Mesodermal cell (in vitro differentiated cells): ENCODE measurements around the gene ARF1.

Experiments
- H3K27ac ChIP-seq: 2 replicates; pipeline ENCODE4 v1.7.0; 2013; ENCODE audit warnings: mild to moderate bottlenecking, low read depth, low read length, moderate library complexity; ENCODE audit not compliant: severe bottlenecking
- H3K36me3 ChIP-seq: 2 replicates; pipeline ENCODE4 v1.7.1; 2013; ENCODE audit warnings: mild to moderate bottlenecking, low read length, moderate library complexity; ENCODE audit not compliant: control insufficient read depth, insufficient read depth
- H3K4me1 ChIP-seq: one replicate; pipeline ENCODE4 v1.7.1; 2013; ENCODE audit warnings: mild to moderate bottlenecking, low read length; ENCODE audit not compliant: insufficient read depth, control insufficient read depth, poor library complexity, severe bottlenecking
- H3K4me3 ChIP-seq: 2 replicates; pipeline ENCODE4 v1.7.0; 2013; ENCODE audit warnings: low read length, control low read depth, mild to moderate bottlenecking; ENCODE audit not compliant: insufficient read depth, poor library complexity, severe bottlenecking; ENCODE audit errors: extremely low read depth
- H3K9me3 ChIP-seq: 2 replicates; pipeline ENCODE4 v1.7.1; 2013; ENCODE audit warnings: mild to moderate bottlenecking, low read length, moderate library complexity; ENCODE audit not compliant: control insufficient read depth
- WGBS, 2 experiments: methylation state at CpG; one replicate each; pipeline ENCODE4 v1.1.5; 2013; ENCODE audit warnings: missing lambda C conversion rate in 2 of 2; ENCODE audit not compliant: insufficient coverage in 2 of 2; 5-methylcytosine and 5-hydroxymethylcytosine counted together

The ARF1 gene

GRCh38 chr1:228081578-228082213 lies 812 bp upstream of the ARF1 start:
- Histone ChIP-seq H3K36me3 (peaks cover 24% of the 10 kb centered on the region), H3K9me3 (no peaks in the 10 kb centered on the region), H3K27ac (no peak overlapping the region), H3K4me3 (peak overlapping the region; percentile 97), H3K4me1 (peaks cover 26% of the 10 kb centered on the region)
- WGBS, 2 experiments: 11 to 24% methylated on average over 17 to 19 of the region's 31 CpGs

DNA sequence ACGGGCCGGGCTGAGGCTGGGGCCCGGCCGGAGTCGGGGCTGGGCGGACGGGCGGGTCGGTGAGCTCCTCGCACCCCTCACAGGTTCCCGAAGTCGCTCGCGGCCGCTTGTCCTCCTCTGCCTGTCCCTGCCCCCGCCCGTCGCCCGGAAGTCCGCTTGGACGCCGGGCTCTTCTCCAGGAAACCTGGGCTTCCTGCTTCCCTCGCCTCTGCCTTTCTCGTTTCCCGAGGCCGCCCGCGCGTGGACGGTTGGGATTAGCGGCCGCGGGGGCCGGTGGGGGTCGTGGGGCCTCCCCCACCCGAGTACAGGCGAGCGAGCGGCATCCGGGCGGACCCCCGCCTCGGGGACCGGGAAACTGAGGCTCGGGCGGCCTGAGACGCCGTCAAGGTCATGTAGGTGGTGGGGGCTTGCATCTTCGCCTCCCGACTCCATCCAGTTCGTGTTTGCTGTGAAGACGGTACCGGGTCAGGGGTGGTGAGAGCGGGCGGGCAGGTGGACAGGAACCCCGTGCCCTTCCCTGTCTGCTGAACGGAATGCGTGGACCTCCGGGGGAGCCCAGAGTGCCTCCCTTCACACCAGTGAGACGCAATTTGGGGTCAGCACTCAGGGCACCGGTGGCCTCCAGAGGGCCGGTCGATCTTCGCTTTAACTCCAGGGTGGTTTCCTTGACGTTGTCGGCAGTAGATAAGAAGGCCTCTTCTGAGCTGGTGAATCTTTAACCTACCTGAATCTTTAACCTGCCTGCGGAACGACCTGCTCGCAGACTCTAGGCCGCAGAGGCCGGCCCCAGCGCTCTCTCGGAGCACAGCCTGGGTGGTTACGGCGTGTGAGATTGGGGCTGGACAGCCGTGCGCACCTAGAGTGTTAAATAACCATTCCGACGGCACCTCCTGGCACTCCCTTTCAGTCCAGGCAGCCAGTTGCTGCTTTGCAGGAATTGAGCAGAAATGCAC lies 686 bp downstream of the ARF1 start:
- peak overlapping the region; percentile 99 for H3K27ac ChIP-seq
- WGBS, 2 experiments: 0 to 1% methylated on average over 69 to 70 of the region's 79 CpGs
- peak overlapping the region; percentile 97 for H3K4me3 ChIP-seq
- H3K36me3 ChIP-seq: peaks cover 38% of the 10 kb centered on the region
- H3K9me3 ChIP-seq: no peaks in the 10 kb centered on the region
- H3K4me1 ChIP-seq: peaks cover 40% of the 10 kb centered on the region

DNA sequence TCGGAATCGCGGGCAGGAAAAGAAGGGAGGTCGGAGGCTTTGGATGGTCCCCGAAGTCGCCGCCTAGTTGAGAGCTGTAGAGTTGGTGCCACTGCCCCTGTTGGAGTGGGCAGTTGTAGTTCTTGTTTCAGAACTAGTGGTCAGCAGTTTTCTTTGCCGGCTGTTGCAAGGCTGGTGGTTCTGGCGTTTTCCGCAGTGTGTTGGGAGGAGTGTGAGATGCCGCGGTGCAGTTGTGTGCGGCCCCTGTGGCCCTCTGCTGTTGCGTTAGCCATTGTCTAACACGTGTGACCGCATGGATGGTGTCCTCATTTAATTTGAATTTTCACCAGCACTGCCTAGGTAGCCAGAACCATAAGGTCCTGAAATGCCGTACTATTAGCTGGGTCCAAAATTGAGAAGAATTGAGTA lies 1.4 kb downstream of the ARF1 start:
- H3K4me3 ChIP-seq: peak overlapping the region; percentile 97
- peaks cover 44% of the 10 kb centered on the region for H3K36me3 ChIP-seq
- no peaks in the 10 kb centered on the region for H3K9me3 ChIP-seq
- 6 to 15% methylated on average over 10 to 16 of the region's 17 CpGs for WGBS, 2 experiments
- H3K27ac ChIP-seq: peak overlapping the region; percentile 99
- H3K4me1 ChIP-seq: peaks cover 47% of the 10 kb centered on the region

- peak overlapping the region; percentile 99 for H3K27ac ChIP-seq
- WGBS, 2 experiments: 63 to 74% methylated on average over 2 of the region's 3 CpGs
These were observed 1.8 kb downstream of the ARF1 start for GRCh38 chr1:228084325-228084724.

GRCh38 chr1:228084797-228085196 lies 2.3 kb downstream of the ARF1 start:
- Histone ChIP-seq H3K4me1 (peaks cover 54% of the 10 kb centered on the region), H3K36me3 (peaks cover 54% of the 10 kb centered on the region), H3K9me3 (no peaks in the 10 kb centered on the region), H3K27ac (peak overlapping the region; percentile 99), H3K4me3 (peak overlapping the region; percentile 97)
- WGBS, 2 experiments: 86 to 96% methylated on average over 3 of the region's 5 CpGs

More at GRCh38 chr1:228084325-228084724, 1.8 kb downstream of the ARF1 start:
- Histone ChIP-seq H3K4me3 (peak overlapping the region; percentile 97), H3K36me3 (peaks cover 49% of the 10 kb centered on the region), H3K9me3 (no peaks in the 10 kb centered on the region), H3K4me1 (peaks cover 51% of the 10 kb centered on the region)

GRCh38 chr1:228085287-228085951 lies 2.9 kb downstream of the ARF1 start:
- peaks cover 60% of the 10 kb centered on the region for H3K4me1 ChIP-seq
- H3K27ac ChIP-seq: peak overlapping the region; percentile 99
- 70 to 71% methylated on average over 6 of the region's 6 CpGs for WGBS, 2 experiments
- H3K36me3 ChIP-seq: peaks cover 60% of the 10 kb centered on the region
- H3K9me3 ChIP-seq: no peaks in the 10 kb centered on the region
- H3K4me3 ChIP-seq: peak overlapping the region; percentile 97

DNA sequence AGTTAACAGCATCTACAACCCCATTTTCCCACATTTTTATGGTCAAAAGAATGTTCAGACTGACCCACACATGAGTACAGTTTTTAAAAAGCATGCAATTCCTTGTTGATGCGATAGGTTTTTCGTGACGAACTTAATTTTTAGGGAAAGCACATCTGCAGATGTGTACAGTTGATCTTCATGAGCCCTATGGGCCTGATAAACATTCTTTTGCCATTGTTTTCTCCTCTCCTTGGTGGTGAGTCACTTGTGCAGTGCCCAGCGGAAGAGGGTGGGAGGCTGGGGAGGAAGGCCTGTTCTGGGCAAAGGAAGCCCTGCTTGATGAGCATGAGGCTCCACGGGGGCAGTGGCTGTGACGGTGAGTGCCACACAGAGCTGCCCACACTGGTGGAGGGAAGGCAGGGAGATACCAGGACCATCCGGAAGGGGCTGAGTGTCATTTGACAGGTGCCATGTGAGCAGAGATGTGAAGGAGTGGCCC lies 5.3 kb downstream of the ARF1 start:
- WGBS, 2 experiments: 90 to 98% methylated on average over 5 to 7 of the region's 7 CpGs
- Histone ChIP-seq H3K9me3 (peaks cover 7% of the 10 kb centered on the region), H3K4me1 (peaks cover 58% of the 10 kb centered on the region), H3K27ac (peak overlapping the region; percentile 76), H3K4me3 (no peak overlapping the region), H3K36me3 (peaks cover 84% of the 10 kb centered on the region)

- Histone ChIP-seq H3K4me1 (peaks cover 58% of the 10 kb centered on the region), H3K9me3 (peaks cover 17% of the 10 kb centered on the region), H3K4me3 (no peak overlapping the region), H3K27ac (no peak overlapping the region), H3K36me3 (peaks cover 88% of the 10 kb centered on the region)
- 97 to 98% methylated on average over 16 to 20 of the region's 21 CpGs for WGBS, 2 experiments
These were observed 6.3 kb downstream of the ARF1 start for GRCh38 chr1:228088586-228089498.

GRCh38 chr1:228089519-228090380 lies 7.2 kb downstream of the ARF1 start:
- peaks cover 54% of the 10 kb centered on the region for H3K4me1 ChIP-seq
- WGBS, 2 experiments: 95 to 97% methylated on average over 11 to 12 of the region's 12 CpGs
- H3K36me3 ChIP-seq: peaks cover 88% of the 10 kb centered on the region
- H3K27ac ChIP-seq: no peak overlapping the region
- H3K9me3 ChIP-seq: peaks cover 22% of the 10 kb centered on the region
- no peak overlapping the region for H3K4me3 ChIP-seq
